ENCODE results near the gene MGMT. TPM values are rescaled to one million over a fixed set of nuclear protein-coding genes. Genes with fewer than 3 reads are reported as not detected.

Gene MGMT
- polyA plus RNA-seq, 2 donors, result 8.6 to 13.0 TPM

DNA sequence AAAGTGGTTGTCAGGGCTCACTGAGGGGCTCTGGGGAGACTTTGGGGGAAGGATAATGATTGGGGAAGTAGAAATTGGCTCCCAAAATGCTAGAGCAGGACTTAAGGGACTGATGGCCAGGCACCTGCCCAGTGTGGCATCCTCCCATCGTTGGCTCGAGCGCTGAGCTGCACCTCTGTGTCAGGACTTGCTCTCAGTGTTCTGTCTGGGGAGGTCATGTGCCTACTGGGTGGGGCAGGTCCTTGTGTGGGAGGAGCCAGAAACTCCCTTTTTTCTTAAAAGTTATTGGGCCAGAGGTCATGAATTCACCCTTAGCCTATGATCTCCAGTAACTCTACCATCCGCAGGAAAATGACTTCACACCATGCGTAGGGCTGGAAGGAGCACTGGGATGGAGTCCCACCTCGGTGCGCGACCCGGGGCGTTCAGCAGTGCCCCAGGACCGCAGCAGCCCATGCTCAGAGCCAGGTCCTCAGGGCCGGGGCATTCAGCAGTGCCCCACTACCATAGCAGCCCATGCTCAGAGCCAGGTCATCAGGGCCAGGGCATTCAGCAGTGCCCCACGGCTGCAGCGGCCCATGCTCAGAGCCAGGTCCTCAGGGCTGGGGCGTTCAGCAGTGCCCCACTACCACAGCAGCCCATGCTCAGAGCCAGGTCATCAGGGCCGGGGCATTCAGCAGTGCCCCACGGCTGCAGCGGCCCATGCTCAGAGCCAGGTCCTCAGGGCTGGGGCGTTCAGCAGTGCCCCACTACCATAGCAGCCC, 275.1 kb downstream of the MGMT start:
- no peak overlapping the region for H3K27ac ChIP-seq (ENCODE audit: low read depth in 2 of 2, low read length in 1 of 2)
- no peaks in the 10 kb centered on the region for H3K36me3 ChIP-seq (ENCODE audit: control insufficient read depth in 2 of 2, insufficient read depth in 2 of 2, low read length in 1 of 2)
- H3K4me1 ChIP-seq (ENCODE audit: control insufficient read depth in 2 of 2, insufficient read depth in 2 of 2, low read length in 1 of 2), result no peaks in the 10 kb centered on the region
- 96 to 97% methylated on average over 18 to 19 of the region's 19 CpGs for WGBS, 2 donors
- H3K27me3 ChIP-seq (ENCODE audit: control insufficient read depth in 1 of 2, insufficient read depth in 2 of 2, low read length in 2 of 2), result no peaks in the 10 kb centered on the region
- H3K9me3 ChIP-seq (ENCODE audit: control insufficient read depth in 2 of 2, insufficient read depth in 1 of 2, low read depth in 1 of 2, low read length in 1 of 2), result peaks cover 0 to 17% of the 10 kb centered on the region in 2 donors
- no peak overlapping the region for H3K4me3 ChIP-seq (ENCODE audit: low read depth in 1 of 2, low read length in 2 of 2)

DNA sequence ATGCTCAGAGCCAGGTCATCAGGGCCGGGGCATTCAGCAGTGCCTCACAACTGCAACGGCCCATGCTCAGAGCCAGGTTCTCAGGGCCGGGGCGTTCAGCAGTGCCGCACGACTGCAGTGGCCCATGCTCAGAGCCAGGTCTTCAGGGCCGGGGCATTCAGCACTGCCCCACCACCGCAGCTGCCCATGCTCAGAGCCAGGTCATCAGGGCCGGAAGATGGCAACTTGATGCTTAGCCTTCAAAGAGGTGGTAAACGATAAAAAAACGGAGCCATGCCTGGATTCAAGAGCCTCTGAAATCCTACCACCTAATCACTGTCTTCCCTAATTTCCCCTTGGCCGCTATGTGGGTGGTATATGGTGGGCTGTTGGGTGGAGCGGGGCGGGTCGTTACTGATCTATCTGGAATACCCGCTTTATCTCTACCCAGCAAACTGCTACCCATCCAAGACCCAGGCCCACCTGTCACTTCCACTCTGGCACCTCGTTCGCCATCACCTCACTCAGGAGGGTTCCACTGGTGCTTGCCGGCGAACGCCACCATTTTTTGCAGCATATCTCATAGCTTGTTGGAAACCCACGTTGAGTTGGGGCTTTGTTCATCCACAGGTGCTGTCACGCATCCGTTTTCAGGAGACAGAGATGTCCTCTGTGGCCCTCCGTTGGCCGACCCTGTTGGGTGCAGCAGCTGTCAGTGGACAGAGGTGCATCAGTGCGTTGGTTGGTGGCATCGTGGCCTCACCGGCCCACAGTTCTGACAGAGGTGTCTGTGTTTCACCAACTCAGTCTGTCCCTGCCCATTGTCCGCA, 275.9 kb downstream of the MGMT start:
- Histone ChIP-seq H3K36me3 (ENCODE audit: control insufficient read depth in 2 of 2, insufficient read depth in 2 of 2, low read length in 1 of 2) (no peaks in the 10 kb centered on the region), H3K4me3 (ENCODE audit: low read depth in 1 of 2, low read length in 2 of 2) (no peak overlapping the region), H3K27me3 (ENCODE audit: control insufficient read depth in 1 of 2, insufficient read depth in 2 of 2, low read length in 2 of 2) (no peaks in the 10 kb centered on the region), H3K9me3 (ENCODE audit: control insufficient read depth in 2 of 2, insufficient read depth in 1 of 2, low read depth in 1 of 2, low read length in 1 of 2) (peaks cover 0 to 21% of the 10 kb centered on the region in 2 donors), H3K4me1 (ENCODE audit: control insufficient read depth in 2 of 2, insufficient read depth in 2 of 2, low read length in 1 of 2) (no peaks in the 10 kb centered on the region), H3K27ac (ENCODE audit: low read depth in 2 of 2, low read length in 1 of 2) (no peak overlapping the region)
- WGBS, 2 donors, result 97% methylated on average over 30 of the region's 30 CpGs

DNA sequence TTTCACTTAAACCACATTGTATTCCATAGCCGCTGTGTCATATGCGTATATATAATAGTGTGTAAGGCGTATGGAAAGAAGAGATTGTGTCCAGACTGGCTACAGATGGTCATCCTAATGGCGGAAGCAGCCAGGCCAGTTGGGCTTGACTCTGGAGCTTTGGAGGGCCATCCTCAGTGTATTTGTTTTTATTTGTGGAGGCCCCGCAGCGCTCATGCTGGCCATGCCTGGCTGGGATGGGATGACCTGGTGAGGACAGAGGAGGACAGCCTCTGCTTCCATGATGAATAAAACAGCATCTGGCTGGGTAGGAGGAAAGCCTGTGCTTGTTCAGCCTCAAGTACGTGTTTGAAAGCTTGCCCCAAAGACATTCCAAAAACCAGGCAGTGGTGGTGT, 276.7 kb downstream of the MGMT start:
- Histone ChIP-seq H3K27me3 (ENCODE audit: control insufficient read depth in 1 of 2, insufficient read depth in 2 of 2, low read length in 2 of 2) (no peaks in the 10 kb centered on the region), H3K9me3 (ENCODE audit: control insufficient read depth in 2 of 2, insufficient read depth in 1 of 2, low read depth in 1 of 2, low read length in 1 of 2) (peaks cover 0 to 22% of the 10 kb centered on the region in 2 donors), H3K4me1 (ENCODE audit: control insufficient read depth in 2 of 2, insufficient read depth in 2 of 2, low read length in 1 of 2) (no peaks in the 10 kb centered on the region), H3K27ac (ENCODE audit: low read depth in 2 of 2, low read length in 1 of 2) (no peak overlapping the region), H3K4me3 (ENCODE audit: low read depth in 1 of 2, low read length in 2 of 2) (no peak overlapping the region), H3K36me3 (ENCODE audit: control insufficient read depth in 2 of 2, insufficient read depth in 2 of 2, low read length in 1 of 2) (no peaks in the 10 kb centered on the region)
- 96 to 99% methylated on average over 7 of the region's 7 CpGs for WGBS, 2 donors

- Histone ChIP-seq H3K4me1 (ENCODE audit: control insufficient read depth in 2 of 2, insufficient read depth in 2 of 2, low read length in 1 of 2) (no peaks in the 10 kb centered on the region), H3K9me3 (ENCODE audit: control insufficient read depth in 2 of 2, insufficient read depth in 1 of 2, low read depth in 1 of 2, low read length in 1 of 2) (peaks cover 2 to 22% of the 10 kb centered on the region in 2 donors), H3K27ac (ENCODE audit: low read depth in 2 of 2, low read length in 1 of 2) (no peak overlapping the region), H3K4me3 (ENCODE audit: low read depth in 1 of 2, low read length in 2 of 2) (no peak overlapping the region), H3K36me3 (ENCODE audit: control insufficient read depth in 2 of 2, insufficient read depth in 2 of 2, low read length in 1 of 2) (no peaks in the 10 kb centered on the region), H3K27me3 (ENCODE audit: control insufficient read depth in 1 of 2, insufficient read depth in 2 of 2, low read length in 2 of 2) (no peaks in the 10 kb centered on the region)
- 96 to 97% methylated on average over 22 of the region's 22 CpGs for WGBS, 2 donors
Measured at GRCh38 chr10:129744134-129745111, 277.4 kb downstream of the MGMT start.

DNA sequence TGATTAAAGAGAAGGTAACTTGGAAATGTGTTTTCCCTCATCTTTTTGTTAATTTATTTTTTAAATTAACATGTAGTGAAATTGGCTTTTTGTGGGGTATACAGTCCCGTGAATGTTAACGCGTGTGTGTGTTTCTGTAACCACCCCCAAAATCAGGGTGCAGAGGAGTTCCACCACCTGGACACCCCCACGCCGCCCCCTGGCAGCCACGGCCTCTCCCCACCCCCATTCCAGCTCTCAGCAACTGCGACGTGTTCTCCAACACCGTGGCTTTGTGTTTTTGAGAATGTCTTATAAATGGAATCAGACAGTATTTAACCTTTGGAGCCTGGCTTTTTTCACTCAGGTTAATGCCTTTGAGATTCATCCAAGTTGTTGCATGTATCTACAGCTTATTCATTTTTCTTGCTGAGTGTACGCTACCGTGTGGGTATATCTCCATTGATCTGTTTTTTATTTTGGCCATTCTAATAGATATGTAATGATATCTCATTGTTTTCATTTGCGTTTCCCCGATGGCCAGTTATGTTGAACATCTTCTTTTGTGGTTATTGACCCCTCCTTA, 278.2 kb downstream of the MGMT start:
- Histone ChIP-seq H3K27ac (ENCODE audit: low read depth in 2 of 2, low read length in 1 of 2) (no peak overlapping the region), H3K36me3 (ENCODE audit: control insufficient read depth in 2 of 2, insufficient read depth in 2 of 2, low read length in 1 of 2) (no peaks in the 10 kb centered on the region), H3K9me3 (ENCODE audit: control insufficient read depth in 2 of 2, insufficient read depth in 1 of 2, low read depth in 1 of 2, low read length in 1 of 2) (peaks cover 2 to 22% of the 10 kb centered on the region in 2 donors), H3K27me3 (ENCODE audit: control insufficient read depth in 1 of 2, insufficient read depth in 2 of 2, low read length in 2 of 2) (no peaks in the 10 kb centered on the region), H3K4me3 (ENCODE audit: low read depth in 1 of 2, low read length in 2 of 2) (no peak overlapping the region), H3K4me1 (ENCODE audit: control insufficient read depth in 2 of 2, insufficient read depth in 2 of 2, low read length in 1 of 2) (no peaks in the 10 kb centered on the region)
- 95 to 97% methylated on average over 13 of the region's 13 CpGs for WGBS, 2 donors

DNA sequence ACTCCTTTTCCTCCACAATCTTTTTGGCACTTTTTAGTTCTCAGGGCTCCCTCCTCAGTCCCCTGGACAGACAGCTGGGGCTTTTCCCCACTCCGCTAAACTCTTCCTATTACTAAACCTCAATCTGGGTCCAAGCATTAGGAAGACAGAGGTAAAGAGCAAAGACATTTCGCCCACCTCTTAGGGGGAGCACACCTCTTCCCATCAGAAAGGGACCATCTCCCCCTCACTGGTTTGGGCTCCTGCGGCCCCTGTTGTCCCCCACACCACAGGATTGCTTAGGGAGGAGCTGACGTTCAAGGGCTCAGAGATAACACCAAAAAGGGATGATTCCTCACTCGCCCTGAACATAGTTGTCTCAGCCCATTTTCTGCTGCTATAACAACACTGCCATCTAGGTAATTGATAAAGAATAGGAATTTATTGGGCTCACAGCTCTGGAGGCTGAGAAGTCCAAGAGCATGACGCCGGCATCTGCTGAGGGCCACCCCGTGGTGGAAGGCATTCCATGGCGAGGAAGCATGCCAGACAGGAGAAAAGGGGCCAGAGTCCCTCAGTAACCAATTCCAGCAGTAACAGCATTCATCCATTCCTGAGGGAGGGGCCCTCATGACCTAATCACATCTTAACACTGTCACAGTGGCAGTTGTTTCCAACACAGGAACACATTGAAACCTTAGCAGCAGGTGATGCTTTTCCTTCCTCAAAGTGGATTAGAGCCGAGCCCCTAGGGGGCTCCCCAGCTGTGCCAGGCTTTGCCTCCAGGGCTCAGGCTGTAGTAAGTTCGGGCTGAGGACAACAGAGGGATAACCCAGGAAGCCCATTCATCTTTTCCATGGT, 287.4 kb downstream of the MGMT start:
- Histone ChIP-seq H3K9me3 (ENCODE audit: control insufficient read depth in 2 of 2, insufficient read depth in 1 of 2, low read depth in 1 of 2, low read length in 1 of 2) (peaks cover 0 to 7% of the 10 kb centered on the region in 2 donors), H3K27me3 (ENCODE audit: control insufficient read depth in 1 of 2, insufficient read depth in 2 of 2, low read length in 2 of 2) (no peaks in the 10 kb centered on the region), H3K36me3 (ENCODE audit: control insufficient read depth in 2 of 2, insufficient read depth in 2 of 2, low read length in 1 of 2) (no peaks in the 10 kb centered on the region), H3K27ac (ENCODE audit: low read depth in 2 of 2, low read length in 1 of 2) (no peak overlapping the region), H3K4me1 (ENCODE audit: control insufficient read depth in 2 of 2, insufficient read depth in 2 of 2, low read length in 1 of 2) (no peaks in the 10 kb centered on the region), H3K4me3 (ENCODE audit: low read depth in 1 of 2, low read length in 2 of 2) (no peak overlapping the region)
- WGBS, 2 donors, result 82 to 90% methylated on average over 11 of the region's 11 CpGs

DNA sequence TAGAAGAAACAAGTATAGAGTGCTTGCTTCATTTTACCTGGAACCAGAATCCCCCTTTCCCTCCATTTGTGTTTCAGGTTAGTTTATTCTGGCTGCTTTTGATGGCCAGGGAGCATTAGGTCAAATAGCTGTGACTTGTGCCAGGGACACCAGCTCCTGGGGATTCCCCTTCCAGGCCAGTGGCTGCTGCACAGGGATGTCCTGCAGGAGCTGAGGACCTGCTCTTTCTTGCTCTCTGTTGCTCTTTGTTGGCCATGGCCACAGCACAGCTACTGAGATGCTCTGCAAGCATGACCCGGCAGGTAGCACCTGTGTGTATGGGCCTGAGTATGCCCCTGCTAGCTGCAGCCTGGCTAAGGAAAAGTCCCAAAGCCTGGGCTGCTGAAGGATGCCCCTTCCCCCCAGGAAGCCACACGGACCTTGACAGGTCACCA, 288.1 kb downstream of the MGMT start:
- H3K4me3 ChIP-seq (ENCODE audit: low read depth in 1 of 2, low read length in 2 of 2), result no peak overlapping the region
- H3K36me3 ChIP-seq (ENCODE audit: control insufficient read depth in 2 of 2, insufficient read depth in 2 of 2, low read length in 1 of 2), result peaks cover 3 to 6% of the 10 kb centered on the region in 2 donors
- WGBS, 2 donors, result 91% methylated on average over 2 of the region's 2 CpGs
- H3K9me3 ChIP-seq (ENCODE audit: control insufficient read depth in 2 of 2, insufficient read depth in 1 of 2, low read depth in 1 of 2, low read length in 1 of 2), result peaks cover 0 to 7% of the 10 kb centered on the region in 2 donors
- H3K27me3 ChIP-seq (ENCODE audit: control insufficient read depth in 1 of 2, insufficient read depth in 2 of 2, low read length in 2 of 2), result no peaks in the 10 kb centered on the region
- H3K4me1 ChIP-seq (ENCODE audit: control insufficient read depth in 2 of 2, insufficient read depth in 2 of 2, low read length in 1 of 2), result no peaks in the 10 kb centered on the region
- H3K27ac ChIP-seq (ENCODE audit: low read depth in 2 of 2, low read length in 1 of 2), result no peak overlapping the region

DNA sequence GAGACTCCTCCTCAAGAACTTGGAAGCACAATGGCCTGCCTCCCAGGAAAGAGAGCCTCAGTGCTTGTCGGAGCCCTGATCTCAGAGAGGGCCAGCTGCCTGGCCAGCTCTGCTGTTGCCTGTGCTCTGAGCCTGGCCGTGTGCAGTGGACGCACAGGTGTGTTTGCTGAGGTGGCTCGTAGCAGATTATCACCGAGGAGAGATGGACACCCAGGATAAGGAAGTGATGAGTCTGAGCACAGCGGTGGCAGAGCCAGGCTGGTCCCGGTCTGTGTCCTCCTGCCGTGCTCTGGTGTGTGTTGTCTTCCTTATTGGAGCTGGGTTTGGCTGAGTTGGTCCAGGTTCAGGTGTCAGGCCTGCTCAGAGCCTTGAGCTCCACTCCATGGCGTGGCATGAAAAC, 288.6 kb downstream of the MGMT start:
- Histone ChIP-seq H3K36me3 (ENCODE audit: control insufficient read depth in 2 of 2, insufficient read depth in 2 of 2, low read length in 1 of 2) (peaks cover 3 to 6% of the 10 kb centered on the region in 2 donors), H3K4me3 (ENCODE audit: low read depth in 1 of 2, low read length in 2 of 2) (no peak overlapping the region), H3K9me3 (ENCODE audit: control insufficient read depth in 2 of 2, insufficient read depth in 1 of 2, low read depth in 1 of 2, low read length in 1 of 2) (peaks cover 0 to 7% of the 10 kb centered on the region in 2 donors), H3K27me3 (ENCODE audit: control insufficient read depth in 1 of 2, insufficient read depth in 2 of 2, low read length in 2 of 2) (no peaks in the 10 kb centered on the region), H3K4me1 (ENCODE audit: control insufficient read depth in 2 of 2, insufficient read depth in 2 of 2, low read length in 1 of 2) (no peaks in the 10 kb centered on the region), H3K27ac (ENCODE audit: low read depth in 2 of 2, low read length in 1 of 2) (no peak overlapping the region)
- 90 to 91% methylated on average over 9 of the region's 9 CpGs for WGBS, 2 donors

Measured in esophagus (tissue), 2 donors.